Fibroblast of peridontal ligament (primary cell): ENCODE results near the gene TEAD3.
"Not testable (repeated sequence)": the region's sequence is repeated elsewhere in the genome, so short reads cannot be mapped to it uniquely, and the experiment has no call there.

Source experiments
- DNase-seq: peaks from one replicate; pipeline ENCODE4 v3.0.0-alpha.2; 2010; ENCODE audit errors: extremely low read depth

TEAD3 gene

GRCh38 chr6:35496841-35497570 lies at the start of gene TEAD3:
Gene TEAD3, minus strand, starts transcription at chr6:35497079.
- DNase-seq: peak; percentile 51

- no peak for DNase-seq
Observed at GRCh38 chr6:35544769-35545361, 48.0 kb upstream of the TEAD3 start.

- no peak for DNase-seq
Observed at GRCh38 chr6:35543459-35544193, 46.7 kb upstream of the TEAD3 start.

- DNase-seq: no peak
Observed at GRCh38 chr6:35541836-35542235, 45.0 kb upstream of the TEAD3 start.

GRCh38 chr6:35539223-35539622 lies 42.3 kb upstream of the TEAD3 start:
- no peak for DNase-seq

- not testable (repeated sequence) for DNase-seq
Observed at GRCh38 chr6:35535847-35536246, 39.0 kb upstream of the TEAD3 start.

- DNase-seq: no peak
Observed at GRCh38 chr6:35534407-35535170, 37.7 kb upstream of the TEAD3 start.

- no peak for DNase-seq
Observed at GRCh38 chr6:35533981-35534380, 37.1 kb upstream of the TEAD3 start.

GRCh38 chr6:35532126-35532525 lies 35.2 kb upstream of the TEAD3 start:
- no peak for DNase-seq

- DNase-seq: no peak
Observed at GRCh38 chr6:35524380-35525020, 27.6 kb upstream of the TEAD3 start.

- peak; percentile 45 for DNase-seq
Observed at GRCh38 chr6:35522660-35523658, 26.1 kb upstream of the TEAD3 start.

GRCh38 chr6:35522151-35522550 lies 25.3 kb upstream of the TEAD3 start:
- no peak for DNase-seq

GRCh38 chr6:35521235-35521634 lies 24.4 kb upstream of the TEAD3 start:
- DNase-seq: no peak

GRCh38 chr6:35519313-35520015 lies 22.6 kb upstream of the TEAD3 start:
- no peak for DNase-seq

- no peak for DNase-seq
Observed at GRCh38 chr6:35518566-35519312, 21.9 kb upstream of the TEAD3 start.

GRCh38 chr6:35517978-35518377 lies 21.1 kb upstream of the TEAD3 start:
- DNase-seq: not testable (repeated sequence)

- DNase-seq: no peak
Observed at GRCh38 chr6:35516712-35517111, 19.8 kb upstream of the TEAD3 start.

GRCh38 chr6:35515939-35516338 lies 19.1 kb upstream of the TEAD3 start:
- DNase-seq: not testable (repeated sequence)

GRCh38 chr6:35514587-35514986 lies 17.7 kb upstream of the TEAD3 start:
- no peak for DNase-seq
